GM18502 (cell line): ENCODE data around the gene RBMXL2.
A peak's percentile ranks its signal among the peaks of the same experiment; 100 is the strongest.

Experiments used
- ATAC-seq: cut with Tn5 transposase; IDR thresholded peaks from one replicate; pipeline ENCODE4 v1.9.1; 2021; ENCODE audit warnings: mild to moderate bottlenecking; ENCODE audit not compliant: unreplicated experiment, poor library complexity

The RBMXL2 gene

GRCh38 chr11:7088921-7089320 lies at the start of gene RBMXL2:
TSS of gene RBMXL2 (plus strand) at chr11:7088998. CDS start at chr11:7089121, 123 bp downstream.
- no peak for ATAC-seq

GRCh38 chr11:7046474-7047175 lies 42.2 kb upstream of the RBMXL2 start:
- ATAC-seq, result no peak

- ATAC-seq, result no peak
These were observed 38.6 kb upstream of the RBMXL2 start for GRCh38 chr11:7050191-7050590.

GRCh38 chr11:7056828-7057513 lies 31.8 kb upstream of the RBMXL2 start:
- no peak for ATAC-seq

GRCh38 chr11:7057641-7058040 lies 31.2 kb upstream of the RBMXL2 start:
- ATAC-seq, result no peak

- no peak for ATAC-seq
These were observed 27.9 kb upstream of the RBMXL2 start for GRCh38 chr11:7060868-7061267.

GRCh38 chr11:7062534-7062933 lies 26.3 kb upstream of the RBMXL2 start:
- no peak for ATAC-seq

GRCh38 chr11:7072401-7073028 lies 16.3 kb upstream of the RBMXL2 start:
- ATAC-seq, result no peak

- ATAC-seq, result no peak
These were observed 11.7 kb upstream of the RBMXL2 start for GRCh38 chr11:7077101-7077500.

- no peak for ATAC-seq
These were observed 9.2 kb upstream of the RBMXL2 start for GRCh38 chr11:7079545-7080135.

- no peak for ATAC-seq
These were observed 7.9 kb upstream of the RBMXL2 start for GRCh38 chr11:7080900-7081299.

GRCh38 chr11:7081441-7081840 lies 7.4 kb upstream of the RBMXL2 start:
- no peak for ATAC-seq

GRCh38 chr11:7089328-7090251 lies 792 bp downstream of the RBMXL2 start:
- no peak for ATAC-seq

- ATAC-seq, result peak; percentile 85
These were observed 9.5 kb downstream of the RBMXL2 start for GRCh38 chr11:7098235-7098832.

- ATAC-seq, result no peak
These were observed 27.0 kb downstream of the RBMXL2 start for GRCh38 chr11:7115780-7116179.

GRCh38 chr11:7116370-7116769 lies 27.6 kb downstream of the RBMXL2 start:
- no peak for ATAC-seq

- ATAC-seq, result no peak
These were observed 49.3 kb downstream of the RBMXL2 start for GRCh38 chr11:7138051-7138450.
